Activated CD4-positive, alpha-beta T cell treated with anti-CD3 and anti-CD28 coated beads for 4 hours (primary cell): ENCODE data around the gene MAPK8.

Experiments
- DNase-seq, 2 donors: peaks; one replicate each; pipeline ENCODE4 v3.0.0-alpha.2; 2020

MAPK8 gene

GRCh38 chr10:48423884-48424283 is 117.4 kb downstream of the MAPK8 start:
- no peak for DNase-seq

- DNase-seq, result no peak
Observed at GRCh38 chr10:48428896-48429295, 122.4 kb downstream of the MAPK8 start.

DNA sequence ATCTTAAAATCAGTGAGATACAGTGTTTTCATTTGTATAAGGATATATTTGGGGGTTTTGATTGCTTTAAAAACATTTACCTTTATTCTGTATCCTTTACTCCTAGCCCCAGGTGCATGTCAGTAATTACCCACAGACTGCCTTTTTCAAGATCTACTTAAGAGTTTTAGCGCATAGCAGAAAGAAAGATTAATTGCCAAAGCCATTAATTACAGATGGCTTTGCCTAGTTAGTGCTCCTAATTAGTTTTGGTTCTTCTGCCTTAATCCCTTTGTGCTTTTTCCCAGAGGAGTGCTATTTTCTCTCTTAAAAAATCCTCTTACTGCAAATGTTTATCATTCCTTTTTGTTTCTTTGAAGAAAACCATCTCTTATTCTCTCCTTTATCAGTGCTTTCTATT is 122.8 kb downstream of the MAPK8 start:
- no peak for DNase-seq

- no peak for DNase-seq
Observed at GRCh38 chr10:48430402-48430993, 124.0 kb downstream of the MAPK8 start.

DNA sequence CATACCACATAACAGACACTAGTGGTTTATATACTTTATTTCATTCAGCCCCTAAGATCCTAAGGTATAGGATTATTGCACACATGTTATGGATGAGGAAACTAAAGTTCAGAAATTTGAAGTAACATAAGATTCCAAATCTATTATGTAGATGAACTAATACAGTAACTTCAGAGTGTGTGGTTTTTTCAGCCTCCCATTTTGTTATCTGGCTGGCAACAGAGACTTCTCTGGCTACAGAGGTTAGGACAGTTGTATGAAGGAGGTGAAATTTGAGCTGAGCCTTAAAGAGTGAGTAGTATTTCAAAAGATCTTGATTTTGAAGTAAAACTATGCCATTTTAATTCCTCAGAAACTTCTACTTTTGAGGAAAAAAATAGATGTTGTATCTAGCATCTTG is 125.4 kb downstream of the MAPK8 start:
- no peak for DNase-seq

DNA sequence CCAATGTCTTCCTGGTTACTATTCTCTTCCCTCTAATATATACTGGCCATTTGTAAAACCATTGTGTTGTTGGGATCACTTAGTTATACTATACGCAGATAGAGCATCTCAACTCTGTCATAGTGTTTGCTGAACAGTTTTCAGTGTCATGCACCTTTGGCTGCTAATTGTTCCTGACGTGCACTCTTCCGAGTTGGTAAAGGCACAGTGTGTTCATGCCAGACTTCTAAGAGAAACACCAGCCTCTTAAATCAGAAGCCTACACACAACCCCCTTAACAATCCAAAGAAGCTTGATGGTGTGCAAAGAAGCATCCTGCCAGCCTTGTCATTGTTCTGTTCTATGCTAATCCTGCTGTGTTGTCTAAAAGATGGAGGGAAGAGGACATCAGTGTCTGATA is 131.1 kb downstream of the MAPK8 start:
- no peak for DNase-seq

DNA sequence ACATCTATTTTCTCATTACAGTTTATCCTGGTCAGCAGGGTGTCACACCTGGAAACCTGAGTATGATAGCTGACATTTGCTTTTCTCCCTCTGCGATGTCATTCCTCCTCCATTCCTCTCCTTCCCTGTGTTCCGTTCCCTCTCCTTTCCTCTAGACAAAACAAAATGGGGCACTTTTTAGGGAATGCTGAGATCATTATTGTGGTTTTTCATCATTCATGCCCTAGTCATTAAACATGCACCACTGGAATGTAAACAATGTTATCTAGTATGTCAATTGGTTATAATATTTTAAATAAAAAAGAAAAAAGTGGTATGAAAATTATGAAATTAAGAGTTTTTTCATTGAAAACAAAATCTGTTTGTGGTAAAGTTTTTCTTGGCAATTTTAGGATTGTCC is 132.6 kb downstream of the MAPK8 start:
- DNase-seq, result no peak

- DNase-seq, result no peak
Observed at GRCh38 chr10:48439581-48440041, 133.1 kb downstream of the MAPK8 start.

GRCh38 chr10:48440771-48441170 is 134.3 kb downstream of the MAPK8 start:
- no peak for DNase-seq

GRCh38 chr10:48442090-48442808 is 135.8 kb downstream of the MAPK8 start:
- DNase-seq, result no peak

DNA sequence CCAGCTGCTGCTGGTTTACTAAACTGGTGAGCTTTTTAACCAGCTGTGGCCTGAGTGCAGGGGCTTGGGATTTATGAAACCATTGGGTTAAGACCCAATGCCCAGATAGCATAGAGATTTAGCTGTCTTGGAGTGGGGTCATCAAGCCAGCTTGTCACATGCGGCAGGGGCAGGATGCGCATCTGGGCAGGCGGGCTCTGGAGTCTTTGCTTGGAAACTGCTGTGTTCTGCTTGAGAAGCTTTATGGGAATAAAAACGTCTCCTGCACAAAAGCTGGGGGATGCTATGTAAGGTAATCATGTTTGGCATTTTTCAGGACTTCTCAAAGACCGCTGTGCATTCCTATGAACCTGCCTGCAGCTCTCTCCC is 136.3 kb downstream of the MAPK8 start:
- DNase-seq, result no peak

GRCh38 chr10:48444266-48444665 is 137.8 kb downstream of the MAPK8 start:
- DNase-seq, result no peak

- DNase-seq, result no peak
Observed at GRCh38 chr10:48444861-48445841, 138.7 kb downstream of the MAPK8 start.

DNA sequence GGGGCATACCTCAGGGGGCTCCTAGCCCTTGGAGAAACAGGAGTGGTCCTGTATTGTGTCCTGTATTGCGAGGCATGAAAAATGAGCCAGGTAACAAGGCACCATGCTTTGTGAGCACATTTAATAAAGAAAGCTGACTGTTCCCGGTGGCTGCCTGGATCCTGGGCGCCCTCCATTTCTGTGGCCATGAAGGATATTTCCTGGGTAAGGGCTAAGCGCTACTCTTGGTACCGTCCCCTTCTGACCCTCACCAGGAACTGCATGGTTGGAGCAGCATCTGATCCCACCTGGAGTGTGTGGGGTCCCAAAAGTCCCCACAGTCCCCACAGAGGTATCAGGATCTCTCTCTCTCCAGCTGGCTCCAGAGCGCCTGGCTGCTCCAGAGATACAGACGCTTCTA is 139.5 kb downstream of the MAPK8 start:
- no peak for DNase-seq

DNA sequence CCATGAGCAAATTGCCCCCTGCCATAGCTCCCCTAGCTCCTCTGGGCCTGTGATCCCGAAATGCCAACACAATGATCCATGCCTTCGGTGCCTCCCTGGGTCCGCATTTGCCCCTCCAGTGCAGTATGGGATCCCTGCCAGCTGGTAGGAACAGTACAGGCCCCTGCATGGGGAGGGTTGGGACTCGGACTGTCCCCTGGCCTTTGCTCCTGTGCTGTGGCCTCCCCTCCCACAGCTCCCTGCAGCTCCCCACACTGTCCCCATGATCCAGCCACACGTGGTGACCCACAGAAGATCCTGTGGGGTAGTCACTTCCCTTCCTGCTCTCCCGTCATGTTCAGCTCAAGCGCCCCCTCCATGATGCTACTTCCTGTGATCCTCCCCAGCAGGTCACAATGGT is 140.3 kb downstream of the MAPK8 start:
- no peak for DNase-seq

GRCh38 chr10:48447356-48448215 is 141.1 kb downstream of the MAPK8 start:
- DNase-seq, result no peak

- no peak for DNase-seq
Observed at GRCh38 chr10:48448796-48449195, 142.3 kb downstream of the MAPK8 start.

- no peak for DNase-seq
Observed at GRCh38 chr10:48449501-48450232, 143.2 kb downstream of the MAPK8 start.

DNA sequence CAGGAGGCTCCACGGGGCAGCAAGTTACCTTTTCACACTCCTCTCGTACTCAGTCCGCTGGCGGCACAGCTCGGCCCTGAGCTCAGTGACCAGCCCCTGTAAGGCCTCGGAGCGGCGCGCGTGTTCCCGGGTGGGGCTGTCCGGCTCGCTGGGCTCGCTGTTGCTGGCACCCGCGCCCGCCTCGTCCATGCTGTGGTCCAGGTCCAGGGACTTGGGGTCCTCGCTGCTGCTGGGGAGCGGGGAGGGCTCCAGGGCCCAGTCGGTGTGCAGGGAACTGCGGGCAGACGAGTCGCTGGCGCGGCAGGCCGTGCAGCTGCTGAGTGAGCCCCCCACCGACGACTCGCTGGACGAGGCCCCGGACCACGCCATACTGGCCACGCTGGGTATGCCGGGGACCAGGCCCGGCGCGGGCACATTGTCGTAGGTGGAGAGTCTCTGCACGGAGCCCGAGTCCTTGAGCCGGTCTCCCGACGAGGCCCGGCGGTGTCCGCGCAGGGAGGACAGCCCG is 143.8 kb downstream of the MAPK8 start:
- no peak for DNase-seq

- DNase-seq, result no peak
Observed at GRCh38 chr10:48450741-48451466, 144.4 kb downstream of the MAPK8 start.
